Measurements from ENCODE around the gene CCDC38.

The CCDC38 gene

GRCh38 chr12:95870897-95871296, 71.5 kb downstream of the CCDC38 start:
- Histone ChIP-seq H3K79me2 (ENCODE audit: insufficient read depth, low read length) (no peaks in the 10 kb centered on the region), H3K27me3 (ENCODE audit: insufficient read depth, low read length) (no peaks in the 10 kb centered on the region), H3K4me1 (ENCODE audit: insufficient read depth, low read length, severe bottlenecking) (peaks cover 8% of the 10 kb centered on the region), H3K4me2 (ENCODE audit: low read length) (no peak overlapping the region), H3K9me2 (ENCODE audit: low read depth, low read length) (no peaks in the 10 kb centered on the region), H3F3A (ENCODE audit: insufficient read depth, low read length) (no peaks in the 10 kb centered on the region), H3K9ac (ENCODE audit: low read length) (no peak overlapping the region), H2AFZ (ENCODE audit: low read length) (no peak overlapping the region), H4K20me1 (ENCODE audit: insufficient read depth, low read length) (no peaks in the 10 kb centered on the region), H3K27ac (ENCODE audit: low read depth, low read length, poor library complexity, severe bottlenecking) (no peak overlapping the region), H3K4me3 (ENCODE audit: low read depth, low read length, poor library complexity, severe bottlenecking) (no peak overlapping the region), H3K9me3 (ENCODE audit: low read length) (no peaks in the 10 kb centered on the region), H3K36me3 (ENCODE audit: insufficient read depth, low read length) (peaks cover 42% of the 10 kb centered on the region)
- no peak for TF ChIP-seq EZH2 (IDR thresholded peaks at IDR 0.05; ENCODE audit: borderline replicate concordance, low read length)
- TF ChIP-seq, protein P1, sequence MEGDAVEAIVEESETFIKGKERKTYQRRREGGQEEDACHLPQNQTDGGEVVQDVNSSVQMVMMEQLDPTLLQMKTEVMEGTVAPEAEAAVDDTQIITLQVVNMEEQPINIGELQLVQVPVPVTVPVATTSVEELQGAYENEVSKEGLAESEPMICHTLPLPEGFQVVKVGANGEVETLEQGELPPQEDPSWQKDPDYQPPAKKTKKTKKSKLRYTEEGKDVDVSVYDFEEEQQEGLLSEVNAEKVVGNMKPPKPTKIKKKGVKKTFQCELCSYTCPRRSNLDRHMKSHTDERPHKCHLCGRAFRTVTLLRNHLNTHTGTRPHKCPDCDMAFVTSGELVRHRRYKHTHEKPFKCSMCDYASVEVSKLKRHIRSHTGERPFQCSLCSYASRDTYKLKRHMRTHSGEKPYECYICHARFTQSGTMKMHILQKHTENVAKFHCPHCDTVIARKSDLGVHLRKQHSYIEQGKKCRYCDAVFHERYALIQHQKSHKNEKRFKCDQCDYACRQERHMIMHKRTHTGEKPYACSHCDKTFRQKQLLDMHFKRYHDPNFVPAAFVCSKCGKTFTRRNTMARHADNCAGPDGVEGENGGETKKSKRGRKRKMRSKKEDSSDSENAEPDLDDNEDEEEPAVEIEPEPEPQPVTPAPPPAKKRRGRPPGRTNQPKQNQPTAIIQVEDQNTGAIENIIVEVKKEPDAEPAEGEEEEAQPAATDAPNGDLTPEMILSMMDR (IDR thresholded peaks at IDR 0.05; ENCODE audit: low read length): no peak

DNA sequence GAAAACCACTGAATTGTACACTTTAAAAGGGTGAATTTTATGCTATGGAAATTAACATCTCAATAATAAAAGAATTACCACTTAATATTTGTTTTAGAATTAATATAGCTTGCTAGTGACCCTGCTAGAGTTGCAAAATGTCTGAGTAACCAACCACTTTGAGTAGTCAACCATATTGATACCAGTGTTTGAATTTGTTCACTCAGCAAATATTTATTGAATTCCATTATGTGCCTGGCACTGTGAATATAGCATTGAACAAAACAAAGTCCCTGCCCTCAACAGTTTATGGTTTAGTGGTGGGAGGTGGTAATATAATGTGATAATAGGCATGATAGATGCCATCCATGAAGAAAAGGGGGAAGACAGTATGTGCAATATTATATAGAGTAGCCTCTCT, 79.1 kb downstream of the CCDC38 start:
- H3K36me3 ChIP-seq (ENCODE audit: insufficient read depth, low read length): peaks cover 76% of the 10 kb centered on the region
- no peak overlapping the region for H3K4me3 ChIP-seq (ENCODE audit: low read depth, low read length, poor library complexity, severe bottlenecking)
- H3K79me2 ChIP-seq (ENCODE audit: insufficient read depth, low read length): peaks cover 38% of the 10 kb centered on the region

GRCh38 chr12:95862038-95862437, 80.4 kb downstream of the CCDC38 start:
- Histone ChIP-seq H2AFZ (ENCODE audit: low read length) (no peak overlapping the region), H3K27me3 (ENCODE audit: insufficient read depth, low read length) (no peaks in the 10 kb centered on the region), H3K4me2 (ENCODE audit: low read length) (no peak overlapping the region), H3K27ac (ENCODE audit: low read depth, low read length, poor library complexity, severe bottlenecking) (no peak overlapping the region), H3F3A (ENCODE audit: insufficient read depth, low read length) (no peaks in the 10 kb centered on the region), H3K79me2 (ENCODE audit: insufficient read depth, low read length) (peaks cover 38% of the 10 kb centered on the region), H3K4me3 (ENCODE audit: low read depth, low read length, poor library complexity, severe bottlenecking) (no peak overlapping the region), H3K36me3 (ENCODE audit: insufficient read depth, low read length) (peaks cover 64% of the 10 kb centered on the region), H3K4me1 (ENCODE audit: insufficient read depth, low read length, severe bottlenecking) (peaks cover 23% of the 10 kb centered on the region), H3K9me3 (ENCODE audit: low read length) (no peaks in the 10 kb centered on the region), H3K9me2 (ENCODE audit: low read depth, low read length) (no peaks in the 10 kb centered on the region), H3K9ac (ENCODE audit: low read length) (no peak overlapping the region), H4K20me1 (ENCODE audit: insufficient read depth, low read length) (no peaks in the 10 kb centered on the region)
- TF ChIP-seq, protein P1 (IDR thresholded peaks at IDR 0.05; ENCODE audit: low read length): no peak
- TF ChIP-seq EZH2 (IDR thresholded peaks at IDR 0.05; ENCODE audit: borderline replicate concordance, low read length): no peak

More for the DNA sequence above, 79.1 kb downstream of the CCDC38 start:
- no peaks in the 10 kb centered on the region for H3K9me3 ChIP-seq (ENCODE audit: low read length)
- no peaks in the 10 kb centered on the region for H3K9me2 ChIP-seq (ENCODE audit: low read depth, low read length)
- peaks cover 14% of the 10 kb centered on the region for H3K4me1 ChIP-seq (ENCODE audit: insufficient read depth, low read length, severe bottlenecking)
- H4K20me1 ChIP-seq (ENCODE audit: insufficient read depth, low read length): no peaks in the 10 kb centered on the region
- TF ChIP-seq EZH2 (IDR thresholded peaks at IDR 0.05; ENCODE audit: borderline replicate concordance, low read length): no peak
- TF ChIP-seq, protein P1 (IDR thresholded peaks at IDR 0.05; ENCODE audit: low read length): no peak
- H3K27ac ChIP-seq (ENCODE audit: low read depth, low read length, poor library complexity, severe bottlenecking): no peak overlapping the region
- no peak overlapping the region for H2AFZ ChIP-seq (ENCODE audit: low read length)
- H3K9ac ChIP-seq (ENCODE audit: low read length): no peak overlapping the region
- H3K4me2 ChIP-seq (ENCODE audit: low read length): no peak overlapping the region
- no peaks in the 10 kb centered on the region for H3K27me3 ChIP-seq (ENCODE audit: insufficient read depth, low read length)
- no peaks in the 10 kb centered on the region for H3F3A ChIP-seq (ENCODE audit: insufficient read depth, low read length)
